ENCODE data around the gene CHMP3. TPM values are rescaled to one million over a fixed set of nuclear protein-coding genes. Genes with fewer than 3 reads are reported as not detected.

Gene CHMP3
- polyA plus RNA-seq, 3 donors = 45.4 to 115 (median 99.4) TPM

GRCh38 chr2:86485802-86486201, 77.4 kb downstream of the CHMP3 start:
- Mint-ChIP-seq H3K36me3 (peaks cover 92 to 96% of the 10 kb centered on the region in 2 donors), H3K27me3 (ENCODE audit: low read depth in 3 of 3) (no peaks in the 10 kb centered on the region), H3K4me3 (no peak overlapping the region), H3K27ac (peak overlapping the region in 2 of 7 donors; percentile 15 to 45), H3K4me1 (no peaks in the 10 kb centered on the region), H3K9me3 (no peaks in the 10 kb centered on the region)
- TF ChIP-seq, protein P1, sequence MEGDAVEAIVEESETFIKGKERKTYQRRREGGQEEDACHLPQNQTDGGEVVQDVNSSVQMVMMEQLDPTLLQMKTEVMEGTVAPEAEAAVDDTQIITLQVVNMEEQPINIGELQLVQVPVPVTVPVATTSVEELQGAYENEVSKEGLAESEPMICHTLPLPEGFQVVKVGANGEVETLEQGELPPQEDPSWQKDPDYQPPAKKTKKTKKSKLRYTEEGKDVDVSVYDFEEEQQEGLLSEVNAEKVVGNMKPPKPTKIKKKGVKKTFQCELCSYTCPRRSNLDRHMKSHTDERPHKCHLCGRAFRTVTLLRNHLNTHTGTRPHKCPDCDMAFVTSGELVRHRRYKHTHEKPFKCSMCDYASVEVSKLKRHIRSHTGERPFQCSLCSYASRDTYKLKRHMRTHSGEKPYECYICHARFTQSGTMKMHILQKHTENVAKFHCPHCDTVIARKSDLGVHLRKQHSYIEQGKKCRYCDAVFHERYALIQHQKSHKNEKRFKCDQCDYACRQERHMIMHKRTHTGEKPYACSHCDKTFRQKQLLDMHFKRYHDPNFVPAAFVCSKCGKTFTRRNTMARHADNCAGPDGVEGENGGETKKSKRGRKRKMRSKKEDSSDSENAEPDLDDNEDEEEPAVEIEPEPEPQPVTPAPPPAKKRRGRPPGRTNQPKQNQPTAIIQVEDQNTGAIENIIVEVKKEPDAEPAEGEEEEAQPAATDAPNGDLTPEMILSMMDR (IDR thresholded peaks at IDR 0.05) = no peak
- H4K20me1 ChIP-seq (ENCODE audit: insufficient read depth, low read length) = no peaks in the 10 kb centered on the region
- H3K79me2 ChIP-seq (ENCODE audit: insufficient read depth, low read length) = no peaks in the 10 kb centered on the region
- no peak overlapping the region for H3K9ac ChIP-seq (ENCODE audit: insufficient read depth, low read length, poor library complexity, severe bottlenecking)
- H2AFZ ChIP-seq (ENCODE audit: insufficient read depth, low read depth, low read length, poor library complexity, severe bottlenecking) = no peak overlapping the region
- peaks cover 97 to 100% of the 10 kb centered on the region in 2 donors for H3K36me3 ChIP-seq (replicated peaks in 1 of 2; ENCODE audit: control insufficient read depth in 1 of 2, insufficient read depth in 2 of 2, low read length in 2 of 2)
- no peaks in the 10 kb centered on the region for H3K27me3 ChIP-seq (ENCODE audit: control insufficient read depth in 2 of 2, insufficient read depth in 2 of 2, low read length in 2 of 2)
- no peak overlapping the region for H3K27ac ChIP-seq (ENCODE audit: low read depth in 1 of 2, low read length in 2 of 2)
- H3K4me3 ChIP-seq (replicated peaks in 1 of 3; ENCODE audit: low read depth in 2 of 3, low read length in 3 of 3) = no peak overlapping the region
- no peak overlapping the region for H3K4me2 ChIP-seq (replicated peaks; ENCODE audit: extremely low read depth, low read length, poor library complexity, severe bottlenecking)
- no CpG with 5 or more reads among the region's 3 CpGs for WGBS (ENCODE audit: insufficient coverage)
- intact Hi-C loops (cut with micrococcal nuclease) = no loop called here
- no peaks in the 10 kb centered on the region for H3K9me3 ChIP-seq (replicated peaks in 1 of 2; ENCODE audit: control insufficient read depth in 1 of 2, insufficient read depth in 1 of 2, low read length in 2 of 2)
- no peak for DNase-seq
- H3K4me1 ChIP-seq (ENCODE audit: control insufficient read depth in 1 of 2, insufficient read depth in 2 of 2, low read length in 2 of 2) = no peaks in the 10 kb centered on the region

GRCh38 chr2:86485103-86485502, 78.1 kb downstream of the CHMP3 start:
- Mint-ChIP-seq H3K27me3 (ENCODE audit: low read depth in 3 of 3) (no peaks in the 10 kb centered on the region), H3K9me3 (no peaks in the 10 kb centered on the region), H3K4me1 (no peaks in the 10 kb centered on the region), H3K27ac (no peak overlapping the region), H3K36me3 (peaks cover 92 to 97% of the 10 kb centered on the region in 2 donors), H3K4me3 (no peak overlapping the region)
- Histone ChIP-seq H3K27me3 (ENCODE audit: control insufficient read depth in 2 of 2, insufficient read depth in 2 of 2, low read length in 2 of 2) (no peaks in the 10 kb centered on the region), H4K20me1 (ENCODE audit: insufficient read depth, low read length) (no peaks in the 10 kb centered on the region), H3K27ac (ENCODE audit: low read depth in 1 of 2, low read length in 2 of 2) (no peak overlapping the region), H2AFZ (ENCODE audit: insufficient read depth, low read depth, low read length, poor library complexity, severe bottlenecking) (no peak overlapping the region), H3K36me3 (replicated peaks in 1 of 2; ENCODE audit: control insufficient read depth in 1 of 2, insufficient read depth in 2 of 2, low read length in 2 of 2) (peaks cover 97 to 100% of the 10 kb centered on the region in 2 donors), H3K9me3 (replicated peaks in 1 of 2; ENCODE audit: control insufficient read depth in 1 of 2, insufficient read depth in 1 of 2, low read length in 2 of 2) (no peaks in the 10 kb centered on the region), H3K4me3 (replicated peaks in 1 of 3; ENCODE audit: low read depth in 2 of 3, low read length in 3 of 3) (no peak overlapping the region), H3K9ac (ENCODE audit: insufficient read depth, low read length, poor library complexity, severe bottlenecking) (no peak overlapping the region), H3K4me2 (replicated peaks; ENCODE audit: extremely low read depth, low read length, poor library complexity, severe bottlenecking) (no peak overlapping the region), H3K4me1 (ENCODE audit: control insufficient read depth in 1 of 2, insufficient read depth in 2 of 2, low read length in 2 of 2) (no peaks in the 10 kb centered on the region), H3K79me2 (ENCODE audit: insufficient read depth, low read length) (no peaks in the 10 kb centered on the region)
- DNase-seq = no peak
- intact Hi-C loops (cut with micrococcal nuclease) = no loop called here
- TF ChIP-seq, protein P1 (IDR thresholded peaks at IDR 0.05) = no peak

Data from CD14-positive monocyte (primary cell).